HepG2 (cell line): ENCODE measurements around the gene TPSB2.
"Not testable (repeated sequence)": the region's sequence is repeated elsewhere in the genome, so short reads cannot be mapped to it uniquely, and the experiment has no call there.

Experiments
- HOXA5 ChIP-seq: sonication (generic); formaldehyde crosslinking; IDR thresholded peaks from 2 replicates; pipeline ENCODE4 v1.4.0; 2020; ENCODE audit warnings: missing genetic modification reagents
- NFRKB ChIP-seq: fragments of 450-650 bp; IDR thresholded peaks from 2 replicates; pipeline ENCODE4 v1.6.1; 2017
- SETDB1 ChIP-seq: sonication (generic); formaldehyde crosslinking; IDR thresholded peaks from 2 replicates; pipeline ENCODE4 v1.5.1; 2020; ENCODE audit warnings: missing genetic modification reagents, mild to moderate bottlenecking, borderline replicate concordance
- ZNF501 ChIP-seq: sonication (generic); formaldehyde crosslinking; IDR thresholded peaks from 2 replicates; pipeline ENCODE4 v1.5.1; 2020; ENCODE audit warnings: mild to moderate bottlenecking, moderate library complexity, missing genetic modification reagents
- TF ChIP-seq, protein P1 (sequence below): sonication (generic); formaldehyde crosslinking; IDR thresholded peaks from 2 replicates; pipeline ENCODE4 v1.4.0; 2020; ENCODE audit warnings: missing genetic modification reagents
- TF ChIP-seq, protein P2 (sequence below): sonication (generic); formaldehyde crosslinking; IDR thresholded peaks from 2 replicates; pipeline ENCODE4 v1.4.0; 2020; ENCODE audit warnings: mild to moderate bottlenecking, missing genetic modification reagents
- TF ChIP-seq, protein P3 (sequence below): sonication (generic); formaldehyde crosslinking; IDR thresholded peaks from 2 replicates; pipeline ENCODE4 v1.5.0; 2020; ENCODE audit warnings: mild to moderate bottlenecking, missing genetic modification reagents, moderate library complexity
- TF ChIP-seq, protein P4 (sequence below): sonication (generic); formaldehyde crosslinking; IDR thresholded peaks from 2 replicates; pipeline ENCODE4 v1.9.0; 2022; ENCODE audit warnings: missing genetic modification reagents, mild to moderate bottlenecking, borderline replicate concordance
- TF ChIP-seq, protein P5 (sequence below): sonication (generic); formaldehyde crosslinking; IDR thresholded peaks from 2 replicates; pipeline ENCODE4 v1.4.0; 2020; ENCODE audit warnings: mild to moderate bottlenecking, missing genetic modification reagents

DNA sequence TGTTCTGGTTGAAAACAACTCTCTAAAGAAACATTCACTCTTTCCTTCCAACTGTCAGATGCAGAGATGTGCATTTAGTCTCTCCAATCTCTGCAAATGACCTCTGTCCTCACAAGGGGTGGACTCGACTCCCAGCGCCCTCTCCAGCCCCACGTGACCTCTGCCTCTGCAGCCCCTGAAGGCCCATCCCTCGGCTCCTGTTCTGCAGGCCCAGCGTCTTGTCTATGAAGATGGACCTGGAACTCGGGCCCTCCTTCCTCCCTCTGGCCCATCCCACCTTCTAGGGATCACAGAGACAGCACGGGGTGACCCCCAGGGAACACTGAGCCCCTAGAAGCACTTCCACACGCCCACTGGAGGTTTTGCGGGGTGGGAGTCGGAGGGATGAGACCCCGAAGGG lies 13.4 kb upstream of the TPSB2 start:
- TF ChIP-seq, protein P1, sequence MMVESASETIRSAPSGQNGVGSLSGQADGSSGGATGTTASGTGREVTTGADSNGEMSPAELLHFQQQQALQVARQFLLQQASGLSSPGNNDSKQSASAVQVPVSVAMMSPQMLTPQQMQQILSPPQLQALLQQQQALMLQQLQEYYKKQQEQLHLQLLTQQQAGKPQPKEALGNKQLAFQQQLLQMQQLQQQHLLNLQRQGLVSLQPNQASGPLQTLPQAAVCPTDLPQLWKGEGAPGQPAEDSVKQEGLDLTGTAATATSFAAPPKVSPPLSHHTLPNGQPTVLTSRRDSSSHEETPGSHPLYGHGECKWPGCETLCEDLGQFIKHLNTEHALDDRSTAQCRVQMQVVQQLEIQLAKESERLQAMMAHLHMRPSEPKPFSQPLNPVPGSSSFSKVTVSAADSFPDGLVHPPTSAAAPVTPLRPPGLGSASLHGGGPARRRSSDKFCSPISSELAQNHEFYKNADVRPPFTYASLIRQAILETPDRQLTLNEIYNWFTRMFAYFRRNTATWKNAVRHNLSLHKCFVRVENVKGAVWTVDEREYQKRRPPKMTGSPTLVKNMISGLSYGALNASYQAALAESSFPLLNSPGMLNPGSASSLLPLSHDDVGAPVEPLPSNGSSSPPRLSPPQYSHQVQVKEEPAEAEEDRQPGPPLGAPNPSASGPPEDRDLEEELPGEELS (CRISPR knock-in tag), result not testable (repeated sequence)
- not testable (repeated sequence) for TF ChIP-seq HOXA5 (CRISPR knock-in tag); SETDB1 (CRISPR knock-in tag); ZNF501 (CRISPR knock-in tag); NFRKB
- TF ChIP-seq, protein P2, sequence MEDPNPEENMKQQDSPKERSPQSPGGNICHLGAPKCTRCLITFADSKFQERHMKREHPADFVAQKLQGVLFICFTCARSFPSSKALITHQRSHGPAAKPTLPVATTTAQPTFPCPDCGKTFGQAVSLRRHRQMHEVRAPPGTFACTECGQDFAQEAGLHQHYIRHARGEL (CRISPR knock-in tag), result not testable (repeated sequence)
- TF ChIP-seq, protein P3, sequence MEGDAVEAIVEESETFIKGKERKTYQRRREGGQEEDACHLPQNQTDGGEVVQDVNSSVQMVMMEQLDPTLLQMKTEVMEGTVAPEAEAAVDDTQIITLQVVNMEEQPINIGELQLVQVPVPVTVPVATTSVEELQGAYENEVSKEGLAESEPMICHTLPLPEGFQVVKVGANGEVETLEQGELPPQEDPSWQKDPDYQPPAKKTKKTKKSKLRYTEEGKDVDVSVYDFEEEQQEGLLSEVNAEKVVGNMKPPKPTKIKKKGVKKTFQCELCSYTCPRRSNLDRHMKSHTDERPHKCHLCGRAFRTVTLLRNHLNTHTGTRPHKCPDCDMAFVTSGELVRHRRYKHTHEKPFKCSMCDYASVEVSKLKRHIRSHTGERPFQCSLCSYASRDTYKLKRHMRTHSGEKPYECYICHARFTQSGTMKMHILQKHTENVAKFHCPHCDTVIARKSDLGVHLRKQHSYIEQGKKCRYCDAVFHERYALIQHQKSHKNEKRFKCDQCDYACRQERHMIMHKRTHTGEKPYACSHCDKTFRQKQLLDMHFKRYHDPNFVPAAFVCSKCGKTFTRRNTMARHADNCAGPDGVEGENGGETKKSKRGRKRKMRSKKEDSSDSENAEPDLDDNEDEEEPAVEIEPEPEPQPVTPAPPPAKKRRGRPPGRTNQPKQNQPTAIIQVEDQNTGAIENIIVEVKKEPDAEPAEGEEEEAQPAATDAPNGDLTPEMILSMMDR (CRISPR knock-in tag), result not testable (repeated sequence)
- TF ChIP-seq, protein P4, sequence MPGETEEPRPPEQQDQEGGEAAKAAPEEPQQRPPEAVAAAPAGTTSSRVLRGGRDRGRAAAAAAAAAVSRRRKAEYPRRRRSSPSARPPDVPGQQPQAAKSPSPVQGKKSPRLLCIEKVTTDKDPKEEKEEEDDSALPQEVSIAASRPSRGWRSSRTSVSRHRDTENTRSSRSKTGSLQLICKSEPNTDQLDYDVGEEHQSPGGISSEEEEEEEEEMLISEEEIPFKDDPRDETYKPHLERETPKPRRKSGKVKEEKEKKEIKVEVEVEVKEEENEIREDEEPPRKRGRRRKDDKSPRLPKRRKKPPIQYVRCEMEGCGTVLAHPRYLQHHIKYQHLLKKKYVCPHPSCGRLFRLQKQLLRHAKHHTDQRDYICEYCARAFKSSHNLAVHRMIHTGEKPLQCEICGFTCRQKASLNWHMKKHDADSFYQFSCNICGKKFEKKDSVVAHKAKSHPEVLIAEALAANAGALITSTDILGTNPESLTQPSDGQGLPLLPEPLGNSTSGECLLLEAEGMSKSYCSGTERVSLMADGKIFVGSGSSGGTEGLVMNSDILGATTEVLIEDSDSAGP (CRISPR knock-in tag), result not testable (repeated sequence)
- TF ChIP-seq, protein P5, sequence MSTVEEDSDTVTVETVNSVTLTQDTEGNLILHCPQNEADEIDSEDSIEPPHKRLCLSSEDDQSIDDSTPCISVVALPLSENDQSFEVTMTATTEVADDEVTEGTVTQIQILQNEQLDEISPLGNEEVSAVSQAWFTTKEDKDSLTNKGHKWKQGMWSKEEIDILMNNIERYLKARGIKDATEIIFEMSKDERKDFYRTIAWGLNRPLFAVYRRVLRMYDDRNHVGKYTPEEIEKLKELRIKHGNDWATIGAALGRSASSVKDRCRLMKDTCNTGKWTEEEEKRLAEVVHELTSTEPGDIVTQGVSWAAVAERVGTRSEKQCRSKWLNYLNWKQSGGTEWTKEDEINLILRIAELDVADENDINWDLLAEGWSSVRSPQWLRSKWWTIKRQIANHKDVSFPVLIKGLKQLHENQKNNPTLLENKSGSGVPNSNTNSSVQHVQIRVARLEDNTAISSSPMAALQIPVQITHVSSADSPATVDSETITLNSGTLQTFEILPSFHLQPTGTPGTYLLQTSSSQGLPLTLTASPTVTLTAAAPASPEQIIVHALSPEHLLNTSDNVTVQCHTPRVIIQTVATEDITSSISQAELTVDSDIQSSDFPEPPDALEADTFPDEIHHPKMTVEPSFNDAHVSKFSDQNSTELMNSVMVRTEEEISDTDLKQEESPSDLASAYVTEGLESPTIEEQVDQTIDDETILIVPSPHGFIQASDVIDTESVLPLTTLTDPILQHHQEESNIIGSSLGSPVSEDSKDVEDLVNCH (CRISPR knock-in tag), result not testable (repeated sequence)
